ENCODE measurements around the gene INTS11.

DNA sequence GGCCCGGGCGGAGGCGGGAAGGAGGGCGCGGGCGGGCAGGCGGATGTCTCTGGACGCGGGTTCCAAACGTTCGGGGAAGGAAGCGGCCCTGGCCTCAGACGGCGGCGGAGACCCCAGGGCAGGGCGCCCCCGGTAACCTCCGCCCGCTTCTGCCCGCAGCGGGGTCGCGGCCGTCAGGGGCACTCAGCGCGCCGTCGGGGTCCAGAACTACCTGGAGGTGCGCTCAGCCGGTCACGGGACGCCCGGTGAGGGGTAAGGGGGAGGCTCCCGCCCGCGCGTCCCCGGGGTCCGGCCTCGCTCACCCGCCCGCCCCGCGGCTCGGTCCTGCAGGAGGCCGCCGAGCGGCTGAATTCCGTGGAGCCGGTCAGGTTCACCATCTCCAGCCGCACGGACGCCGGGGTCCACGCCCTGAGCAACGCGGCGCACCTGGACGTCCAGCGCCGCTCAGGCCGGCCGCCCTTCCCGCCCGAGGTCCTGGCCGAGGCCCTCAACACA, 15.7 kb downstream of the INTS11 start:
- TF ChIP-seq CTCF (IDR thresholded peaks at IDR 0.05) = no peak
- TF ChIP-seq POLR2A (IDR thresholded peaks at IDR 0.05) = no peak

Data from prostate gland (tissue), 2 donors.